NCI-H1092 treated with DMSO at 0.1 percent for 48 hours (cell line): ENCODE data around the gene THAP7.
"Not testable (repeated sequence)": the region's sequence is repeated elsewhere in the genome, so short reads cannot be mapped to it uniquely, and the experiment has no call there.

ENCODE experiments used
- DNase-seq: peaks from one replicate; lab custom pipeline; 2025; lab: John Stamatoyannopoulos, UW

THAP7 gene

GRCh38 chr22:21001601-21002325 lies at the start of gene THAP7:
THAP7 (minus strand) TSS chr22:21002118; CDS start chr22:21001911, 207 bp downstream.
- DNase-seq: peak; percentile 96

- DNase-seq: peak; percentile 7
Measured at GRCh38 chr22:21051145-21051830, 49.4 kb upstream of the THAP7 start.

- not testable (repeated sequence) for DNase-seq
Measured at GRCh38 chr22:21048965-21049364, 47.0 kb upstream of the THAP7 start.

GRCh38 chr22:21048448-21048847 lies 46.5 kb upstream of the THAP7 start:
- not testable (repeated sequence) for DNase-seq

GRCh38 chr22:21047730-21048129 lies 45.8 kb upstream of the THAP7 start:
- DNase-seq: peak; percentile 51

- DNase-seq: no peak
Measured at GRCh38 chr22:21047035-21047661, 45.2 kb upstream of the THAP7 start.

- DNase-seq: peak; percentile 92
Measured at GRCh38 chr22:21045585-21046294, 43.8 kb upstream of the THAP7 start, which contains the start of gene LRRC74B. LRRC74B (plus strand) TSS chr22:21045946; CDS start chr22:21045987, 41 bp downstream.

GRCh38 chr22:21044931-21045584 lies 43.1 kb upstream of the THAP7 start:
- DNase-seq: peak; percentile 62

GRCh38 chr22:21043860-21044535 lies 42.1 kb upstream of the THAP7 start:
- DNase-seq: no peak

- no peak for DNase-seq
Measured at GRCh38 chr22:21042978-21043859, 41.3 kb upstream of the THAP7 start.

- DNase-seq: no peak
Measured at GRCh38 chr22:21041937-21042336, 40.0 kb upstream of the THAP7 start.

GRCh38 chr22:21039158-21039557 lies 37.2 kb upstream of the THAP7 start:
- not testable (repeated sequence) for DNase-seq

- DNase-seq: no peak
Measured at GRCh38 chr22:21038405-21038804, 36.5 kb upstream of the THAP7 start.

GRCh38 chr22:21034989-21035388 lies 33.1 kb upstream of the THAP7 start:
- no peak for DNase-seq

GRCh38 chr22:21033895-21034294 lies 32.0 kb upstream of the THAP7 start:
- DNase-seq: no peak

- DNase-seq: no peak
Measured at GRCh38 chr22:21032868-21033688, 31.2 kb upstream of the THAP7 start.

GRCh38 chr22:21032037-21032867 lies 30.3 kb upstream of the THAP7 start, which contains the start of gene SLC7A4:
SLC7A4 (minus strand) TSS chr22:21032561; CDS start chr22:21031812, 749 bp downstream.
- DNase-seq: peak; percentile 16

GRCh38 chr22:21031545-21032036 lies 29.7 kb upstream of the THAP7 start:
- DNase-seq: no peak
